HG03175 (cell line): Measurements from ENCODE around the gene ADAD2.

Source experiments
- ATAC-seq: cut with Tn5 transposase; IDR thresholded peaks from one replicate; pipeline ENCODE4 v1.9.1; 2021; ENCODE audit warnings: mild to moderate bottlenecking, moderate library complexity; ENCODE audit not compliant: unreplicated experiment

Gene ADAD2

DNA sequence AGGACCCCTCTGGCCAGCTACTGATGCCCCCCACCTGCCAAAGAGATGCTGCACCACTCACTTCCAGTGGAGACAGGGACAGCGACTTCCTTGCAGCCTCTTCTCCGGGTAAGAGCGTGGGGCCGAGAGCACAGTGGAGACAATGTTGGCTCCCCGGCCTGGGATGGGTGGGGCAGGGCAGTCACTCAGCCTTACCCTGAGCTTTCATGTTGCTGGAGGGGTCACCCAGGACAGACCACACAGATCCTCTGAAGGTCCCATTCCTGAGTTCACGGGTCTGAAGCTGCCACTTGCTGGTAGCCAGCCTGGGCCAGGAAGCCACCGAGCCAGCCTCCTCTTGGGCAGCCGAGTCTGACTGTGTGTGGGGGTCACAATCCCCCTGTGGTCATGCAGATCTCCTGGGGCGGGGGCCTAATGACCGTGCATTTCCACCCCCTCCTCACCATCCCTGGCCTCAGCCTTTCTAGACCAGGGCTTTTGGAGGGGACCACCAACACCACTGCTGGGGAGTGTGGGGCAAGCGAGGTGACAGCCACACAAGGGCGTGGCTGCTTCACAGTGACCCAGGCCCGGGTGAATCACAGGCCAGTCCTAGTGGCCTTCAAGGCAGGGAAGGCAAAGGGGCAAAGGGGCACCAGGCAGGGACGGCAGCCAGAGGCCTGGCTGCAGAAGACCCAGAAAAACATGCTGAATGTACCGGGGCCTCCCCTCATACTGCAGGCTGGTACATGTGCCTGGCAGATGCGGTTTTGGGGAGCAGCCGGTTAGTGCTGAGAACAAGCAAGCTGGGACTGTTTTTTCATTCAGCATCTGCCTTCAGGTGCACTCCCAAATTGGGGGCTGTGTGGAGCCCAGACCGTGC, 14.5 kb upstream of the ADAD2 start:
- ATAC-seq: no peak

DNA sequence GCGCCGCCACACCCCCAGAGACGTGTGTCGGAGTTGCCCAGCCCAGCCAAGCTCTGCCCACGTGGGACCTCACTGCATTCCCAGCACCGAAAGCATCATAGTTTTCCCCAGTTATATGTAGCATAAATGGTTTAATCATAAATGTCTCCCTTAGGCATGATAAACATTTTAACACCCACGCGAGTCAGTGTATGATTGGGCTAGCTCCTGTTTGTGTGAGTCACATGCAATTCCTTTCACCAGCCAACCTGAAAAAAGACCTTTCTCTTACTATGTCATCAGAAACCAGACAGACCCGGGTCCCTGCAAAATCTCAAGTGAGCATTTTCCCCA, 13.2 kb upstream of the ADAD2 start:
- ATAC-seq: no peak

DNA sequence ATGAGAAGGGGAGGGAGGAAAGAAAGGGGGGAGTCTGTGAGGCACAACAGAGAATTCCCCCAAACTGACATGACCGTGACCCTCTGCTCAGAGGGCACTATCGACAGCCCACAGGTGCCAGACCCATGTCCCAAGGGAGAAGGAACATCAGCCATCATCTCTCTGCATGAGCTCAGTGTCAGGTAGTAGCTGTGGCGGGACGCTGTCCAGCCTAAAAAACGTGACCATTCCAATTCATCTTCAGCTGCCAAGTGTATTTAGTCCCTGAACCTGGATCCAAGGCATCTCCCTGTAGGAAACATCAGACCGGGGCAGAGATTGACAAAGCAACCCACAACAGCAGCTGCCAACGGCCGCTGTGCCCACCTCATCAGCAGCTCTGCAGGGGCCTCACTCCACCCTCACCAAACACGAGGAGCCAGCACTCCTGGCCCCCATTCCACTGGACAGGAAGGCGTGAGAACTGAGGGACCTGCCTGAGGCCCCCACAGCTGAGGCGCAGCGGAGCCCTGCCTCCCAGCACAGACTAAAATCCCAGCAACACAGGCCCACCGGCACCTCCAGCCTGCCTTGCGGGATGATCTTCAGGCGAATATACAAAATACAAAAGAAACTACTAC, 12.7 kb upstream of the ADAD2 start:
- no peak for ATAC-seq

GRCh38 chr16:84178892-84179611, 11.9 kb upstream of the ADAD2 start:
- ATAC-seq: no peak

DNA sequence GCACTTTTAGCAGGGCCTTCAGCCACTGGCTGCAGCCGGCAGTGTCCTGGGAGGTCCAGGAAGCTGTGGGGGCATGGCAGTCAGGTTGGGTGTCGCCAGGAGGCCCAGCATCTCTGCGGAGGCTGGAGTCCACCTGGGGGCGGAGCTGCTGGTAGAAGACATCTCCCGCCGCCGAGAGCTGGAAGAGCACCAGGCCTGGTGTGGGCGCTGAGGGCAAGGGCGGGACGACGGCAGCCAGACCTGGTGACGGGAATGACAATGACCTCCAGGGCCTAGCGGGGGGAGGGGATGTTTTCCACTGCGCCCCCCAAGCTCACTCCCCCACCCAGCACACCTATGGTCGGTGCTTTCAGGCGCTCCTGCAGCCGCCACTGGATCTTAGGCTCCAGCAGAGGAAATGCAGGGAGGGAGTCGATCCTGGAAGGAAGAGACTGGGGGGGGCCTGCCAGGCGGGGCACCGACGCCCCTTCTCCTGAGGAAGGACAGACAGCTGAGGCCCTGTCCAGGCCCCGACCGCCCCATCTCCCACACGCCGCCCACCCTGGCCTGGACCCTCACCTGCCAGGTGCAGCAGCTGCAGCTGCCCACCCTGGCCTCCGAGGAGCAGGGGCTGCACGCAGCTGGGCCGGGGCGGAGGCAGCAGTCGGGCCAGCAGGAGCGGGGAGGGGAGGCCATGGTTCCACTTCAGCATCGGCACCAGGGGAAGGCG, 11.2 kb upstream of the ADAD2 start:
- no peak for ATAC-seq

DNA sequence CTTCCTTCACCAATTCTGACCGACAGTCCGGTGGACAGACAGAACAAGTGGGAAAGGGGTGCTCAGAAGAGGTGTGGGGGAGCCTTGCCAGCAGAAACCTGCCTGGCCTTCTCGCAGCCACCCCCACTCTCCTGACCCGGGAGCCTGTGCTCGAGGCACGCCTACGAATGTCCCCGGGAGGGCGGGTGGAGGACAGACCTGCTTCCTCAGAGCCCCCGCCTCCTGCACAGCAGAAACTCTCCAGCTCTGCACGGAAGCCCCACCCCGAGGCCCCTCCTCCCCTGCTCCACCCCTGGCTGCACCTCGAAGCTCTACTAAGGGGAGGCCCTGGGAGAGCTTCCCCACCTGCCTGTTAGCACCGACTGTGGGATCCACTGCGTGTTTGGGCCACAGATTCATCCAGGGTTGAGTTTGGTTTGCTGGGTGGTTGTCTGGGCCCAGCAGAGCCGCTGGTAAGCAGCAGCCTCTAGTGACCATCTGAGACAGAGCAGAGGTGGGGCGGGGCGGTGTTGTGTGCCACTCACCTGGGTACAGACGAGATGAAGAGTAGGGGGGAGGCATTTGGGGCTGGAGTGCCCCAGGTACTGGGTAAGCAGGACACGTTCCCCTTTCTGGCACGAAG, 10.3 kb upstream of the ADAD2 start:
- ATAC-seq: no peak

GRCh38 chr16:84181144-84181915, 9.6 kb upstream of the ADAD2 start:
- ATAC-seq: no peak

DNA sequence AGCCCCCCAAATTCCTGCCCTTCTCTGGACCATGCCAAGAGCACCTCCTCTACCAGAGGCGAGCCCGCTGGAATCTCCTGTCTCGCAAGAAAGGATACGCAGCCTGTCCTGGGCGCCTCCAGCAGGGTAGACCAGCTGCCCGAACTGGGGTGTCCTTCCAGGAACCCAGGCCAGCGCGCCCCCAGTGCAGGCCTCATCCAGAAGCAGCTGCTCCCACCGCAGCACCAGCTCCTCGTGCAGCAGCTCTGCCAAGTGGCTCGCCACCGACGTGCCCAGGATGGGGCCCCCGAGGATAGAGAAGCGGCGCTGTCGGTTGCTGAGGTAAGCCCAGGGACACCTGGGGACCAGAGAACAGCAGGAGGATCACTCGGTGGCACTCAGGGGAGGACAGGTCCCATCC, 8.9 kb upstream of the ADAD2 start:
- ATAC-seq: no peak

DNA sequence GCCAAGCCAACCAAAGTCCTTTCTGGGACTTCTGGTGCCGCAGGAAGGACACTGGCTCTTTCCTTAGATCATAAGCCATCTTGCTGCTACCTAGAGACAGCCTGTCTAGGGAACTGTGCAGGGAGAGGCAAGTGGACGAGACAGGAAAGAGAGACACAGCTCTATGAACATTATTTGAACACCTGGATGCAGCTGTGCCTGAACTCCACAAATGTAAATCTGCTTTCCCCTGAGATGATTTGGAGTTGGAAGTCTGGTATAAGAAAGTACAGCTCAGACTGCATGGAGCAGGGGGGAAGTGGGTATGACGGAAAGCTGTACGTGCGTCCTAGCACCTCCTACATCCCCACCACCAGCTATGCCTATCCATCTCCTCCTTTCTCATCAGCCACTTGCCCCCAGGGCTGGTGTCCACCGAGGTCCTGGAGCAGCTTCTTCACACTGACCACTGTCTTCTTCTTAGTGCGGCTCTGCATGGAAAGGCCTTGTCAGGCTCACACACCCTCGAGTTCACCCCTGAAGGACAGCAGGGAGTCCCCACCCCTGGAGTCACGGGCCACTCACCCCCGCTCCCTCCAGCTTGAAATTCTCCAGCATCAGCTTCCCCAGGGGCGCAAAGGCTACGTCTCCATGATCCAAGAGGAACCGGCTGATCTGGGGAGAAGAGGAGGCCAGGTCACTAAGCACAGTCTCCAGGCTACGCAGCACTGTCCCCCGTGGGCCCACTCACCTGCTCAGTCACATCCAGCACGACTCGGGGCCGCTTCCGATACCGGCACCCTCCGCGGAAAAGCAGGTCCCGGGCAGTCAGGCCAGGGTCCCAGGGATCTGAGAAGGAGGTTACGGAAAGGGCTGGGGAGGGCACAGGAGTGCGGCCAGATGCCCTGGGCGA, 8.0 kb upstream of the ADAD2 start:
- ATAC-seq: no peak

- ATAC-seq: no peak
Observed at GRCh38 chr16:84183572-84183875, 7.4 kb upstream of the ADAD2 start.

- no peak for ATAC-seq
Observed at GRCh38 chr16:84183911-84184591, 6.9 kb upstream of the ADAD2 start.

DNA sequence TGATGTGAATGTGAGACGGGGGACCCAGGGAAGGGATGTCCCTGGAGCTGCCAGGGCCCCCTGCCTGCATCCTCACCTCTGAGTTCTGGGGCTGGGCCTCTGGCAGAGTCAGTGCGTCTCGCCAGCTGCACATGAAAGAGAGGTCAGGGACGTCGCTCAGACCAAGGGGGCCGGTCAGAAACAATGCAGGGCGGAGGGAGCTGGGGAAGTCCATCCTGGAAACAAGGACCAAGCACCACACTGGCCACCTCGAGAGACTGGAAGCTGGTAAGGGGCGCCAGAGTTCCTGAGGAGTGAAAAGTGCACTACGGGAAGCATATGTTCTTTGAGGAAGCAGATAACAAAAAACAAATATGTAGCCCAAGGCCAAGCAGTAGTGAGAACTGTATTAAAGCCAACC, 6.2 kb upstream of the ADAD2 start:
- no peak for ATAC-seq

GRCh38 chr16:84186685-84187437, 4.1 kb upstream of the ADAD2 start, which contains the start of gene TAF1C:
TSS of gene TAF1C (minus strand) at chr16:84187057. CDS start at chr16:84184988, 2,069 bp downstream.
- ATAC-seq: peak; percentile 96

- no peak for ATAC-seq
Observed at GRCh38 chr16:84191466-84191865, 509 bp downstream of the ADAD2 start.

GRCh38 chr16:84193480-84193879, 2.5 kb downstream of the ADAD2 start:
- ATAC-seq: no peak

- no peak for ATAC-seq
Observed at GRCh38 chr16:84194018-84194417, 3.1 kb downstream of the ADAD2 start.

- ATAC-seq: peak; percentile 65
Observed at GRCh38 chr16:84194470-84195200, 3.7 kb downstream of the ADAD2 start.
